CD4-positive, alpha-beta T cell (primary cell): ENCODE measurements around the gene WWOX. TPM values are rescaled to one million over a fixed set of nuclear protein-coding genes. Genes with fewer than 3 reads are reported as not detected.

ENCODE experiments used
- ATAC-seq: fragments of 200-7000 bp; cut with Tn5 transposase; one replicate; pipeline ENCODE4 v1.10.0; 2022; ENCODE audit warnings: mild to moderate bottlenecking; ENCODE audit not compliant: poor library complexity
- CTCF ChIA-PET: fragments of 350-600 bp; sonication (Branson Sonifier 250); formaldehyde crosslinking; loops from one replicate; lab custom pipeline; 2021; ENCODE audit warnings: antibody characterized with exemption, inconsistent platforms; lab: Charles Lee
- POLR2A ChIA-PET: fragments of 350-600 bp; sonication (Branson Sonifier 250); formaldehyde crosslinking; loops from one replicate; lab custom pipeline; 2021; ENCODE audit warnings: antibody characterized with exemption, inconsistent platforms; lab: Charles Lee
- DNase-seq, 14 experiments: peaks; one replicate each; pipeline ENCODE4 v3.0.0-alpha.2; 2013 to 2020; ENCODE audit warnings: mixed read lengths in 2 of 14
- H3K27ac ChIP-seq, 2 donors: one replicate each; pipeline versions ENCODE4 v1.5.1 to v1.7.0; 2013; ENCODE audit warnings: low read length in 2 of 2, low read depth in 1 of 2, mild to moderate bottlenecking in 1 of 2
- H3K27me3 ChIP-seq, 2 experiments: 1 replicate in 1 of 2; 2 replicates in 1 of 2; pipeline versions ENCODE4 v1.6.1 to v1.7.0; 2013; ENCODE audit warnings: low read length in 2 of 2, control low read depth in 1 of 2, mild to moderate bottlenecking in 1 of 2, moderate library complexity in 1 of 2; ENCODE audit not compliant: insufficient read depth in 2 of 2, control insufficient read depth in 1 of 2
- H3K36me3 ChIP-seq: one replicate; pipeline ENCODE4 v1.6.1; 2013; ENCODE audit warnings: low read length, control low read depth; ENCODE audit not compliant: insufficient read depth
- H3K4me1 ChIP-seq: one replicate; pipeline ENCODE4 v1.6.1; 2013; ENCODE audit warnings: low read length, control low read depth; ENCODE audit not compliant: insufficient read depth
- H3K4me3 ChIP-seq: one replicate; pipeline ENCODE4 v1.5.1; 2013; ENCODE audit warnings: mild to moderate bottlenecking, low read length, moderate library complexity
- H3K9me3 ChIP-seq, 2 experiments: 1 replicate in 1 of 2; 2 replicates in 1 of 2; pipeline versions ENCODE4 v1.6.1 to v1.7.0; 2013; ENCODE audit warnings: low read length in 2 of 2, mild to moderate bottlenecking in 2 of 2, control low read depth in 1 of 2, moderate library complexity in 1 of 2; ENCODE audit not compliant: control insufficient read depth in 1 of 2, insufficient read depth in 1 of 2
- H3K27ac Mint-ChIP-seq: one replicate; pipeline ENCODE4 v1.8.0; 2020; ENCODE audit warnings: mixed read lengths
- H3K27me3 Mint-ChIP-seq: one replicate; pipeline ENCODE4 v1.8.0; 2021; ENCODE audit warnings: mixed read lengths
- H3K36me3 Mint-ChIP-seq: one replicate; pipeline ENCODE4 v1.8.0; 2021; ENCODE audit warnings: low read depth, mixed read lengths
- H3K4me1 Mint-ChIP-seq: one replicate; pipeline ENCODE4 v1.8.0; 2021; ENCODE audit warnings: low read depth, mixed read lengths
- H3K4me3 Mint-ChIP-seq: one replicate; pipeline ENCODE4 v1.8.0; 2020; ENCODE audit warnings: mild to moderate bottlenecking, mixed read lengths
- H3K9me3 Mint-ChIP-seq: one replicate; pipeline ENCODE4 v1.8.0; 2020; ENCODE audit warnings: mixed read lengths
- CTCF ChIP-seq: fragments of 200-600 bp; IDR thresholded peaks from one replicate; pipeline ENCODE4 v1.8.0; 2022; ENCODE audit warnings: antibody characterized with exemption, mild to moderate bottlenecking
- intact Hi-C, 2 experiments: fragments of 100-400 bp; cut with DNase I in 1 of 2; cut with micrococcal nuclease in 1 of 2; formaldehyde crosslinking; loops; one replicate each; pipeline versions ENCODE4 v1.15.1 to v1.9.0; 2023 to 2025; cut with DNase I, micrococcal nuclease
- total RNA-seq, 174 experiments: library from RNA in 2 of 174; stranded (reverse) in 2 of 174; gene quantifications; one replicate each; pipeline ENCODE4 v1.2.3 and lab custom pipeline; 2021 to 2026

WWOX gene
- total RNA-seq, 2 experiments from 2014 or later, result 19.3 to 21.7 TPM

GRCh38 chr16:79100447-79100846, 1001.0 kb downstream of the WWOX start:
- no peak overlapping the region for H3K4me3 ChIP-seq
- Mint-ChIP-seq H3K4me3 (no peak overlapping the region), H3K9me3 (no peaks in the 10 kb centered on the region), H3K27me3 (no peaks in the 10 kb centered on the region), H3K27ac (no peak overlapping the region), H3K36me3 (no peaks in the 10 kb centered on the region), H3K4me1 (peaks cover 18% of the 10 kb centered on the region)
- intact Hi-C loops, result no loop called here
- TF ChIP-seq CTCF, result no peak
- no peaks in the 10 kb centered on the region for H3K4me1 ChIP-seq
- ATAC-seq (no peak), DNase-seq (no peak)
- H3K27ac ChIP-seq, result no peak overlapping the region
- H3K9me3 ChIP-seq, result no peaks in the 10 kb centered on the region
- CTCF ChIA-PET, result no interaction called here
- POLR2A ChIA-PET, result no interaction called here
- no peaks in the 10 kb centered on the region for H3K36me3 ChIP-seq
- H3K27me3 ChIP-seq, result no peaks in the 10 kb centered on the region

GRCh38 chr16:79101491-79101890, 1002.0 kb downstream of the WWOX start:
- Mint-ChIP-seq H3K4me3 (no peak overlapping the region), H3K27me3 (no peaks in the 10 kb centered on the region), H3K27ac (no peak overlapping the region), H3K4me1 (peaks cover 14% of the 10 kb centered on the region), H3K36me3 (no peaks in the 10 kb centered on the region), H3K9me3 (no peaks in the 10 kb centered on the region)
- no peaks in the 10 kb centered on the region for H3K4me1 ChIP-seq
- ATAC-seq (no peak), DNase-seq (no peak)
- POLR2A ChIA-PET, result no interaction called here
- no peak overlapping the region for H3K27ac ChIP-seq
- H3K36me3 ChIP-seq, result no peaks in the 10 kb centered on the region
- no peak overlapping the region for H3K4me3 ChIP-seq
- no peaks in the 10 kb centered on the region for H3K9me3 ChIP-seq
- no peak for TF ChIP-seq CTCF
- H3K27me3 ChIP-seq, result no peaks in the 10 kb centered on the region
- intact Hi-C loops, result no loop called here
- CTCF ChIA-PET, result no interaction called here

GRCh38 chr16:79104567-79104966, 1005.1 kb downstream of the WWOX start:
- Mint-ChIP-seq H3K4me3 (no peak overlapping the region), H3K4me1 (peaks cover 9% of the 10 kb centered on the region), H3K27me3 (no peaks in the 10 kb centered on the region), H3K27ac (no peak overlapping the region), H3K9me3 (no peaks in the 10 kb centered on the region), H3K36me3 (no peaks in the 10 kb centered on the region)
- no peak for DNase-seq
- Histone ChIP-seq H3K9me3 (no peaks in the 10 kb centered on the region), H3K27ac (no peak overlapping the region), H3K27me3 (no peaks in the 10 kb centered on the region), H3K36me3 (no peaks in the 10 kb centered on the region), H3K4me1 (no peaks in the 10 kb centered on the region), H3K4me3 (no peak overlapping the region)
- CTCF ChIA-PET, result no interaction called here
- intact Hi-C loops, result no loop called here
- POLR2A ChIA-PET, result interaction anchor here (0.7 kb wide), 1 partner anchor 331 kb away, joined by 3 read pairs; no protein-coding TSS in a partner anchor
- no peak for ATAC-seq
- no peak for TF ChIP-seq CTCF
